Measurements from ENCODE around the gene VPS72. TPM values are rescaled to one million over a fixed set of nuclear protein-coding genes. Genes with fewer than 3 reads are reported as not detected.

Gene VPS72
- total and polyA plus RNA-seq, 10 of the 15 experiments (the other 5 are each of a cell fraction or from before 2014, with no cell fraction given): 6.7 to 77.8 (median 58.1) TPM

DNA sequence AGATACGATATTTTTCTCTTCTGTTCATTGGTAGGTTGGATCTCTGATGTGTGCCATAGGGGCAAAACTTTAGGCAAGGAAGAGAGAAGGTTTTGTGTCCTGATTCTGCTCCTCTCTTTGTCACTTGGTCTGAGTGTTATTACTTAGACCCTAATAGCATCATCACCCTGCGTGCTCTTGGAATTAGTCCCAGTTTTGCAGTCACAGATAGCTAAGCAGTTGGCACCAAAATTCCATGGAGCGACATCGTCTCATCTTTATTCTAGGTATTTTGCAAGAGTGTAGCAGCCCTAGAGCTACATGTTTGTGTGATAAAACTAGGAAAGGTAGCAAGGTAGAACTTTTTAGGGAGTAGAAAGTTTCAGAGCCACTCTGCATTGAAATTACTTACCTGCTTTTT, 32.1 kb upstream of the VPS72 start:
- TF ChIP-seq CREM (IDR thresholded peaks at IDR 0.05; ENCODE audit: low read depth): no peak
- TF ChIP-seq, protein P1, sequence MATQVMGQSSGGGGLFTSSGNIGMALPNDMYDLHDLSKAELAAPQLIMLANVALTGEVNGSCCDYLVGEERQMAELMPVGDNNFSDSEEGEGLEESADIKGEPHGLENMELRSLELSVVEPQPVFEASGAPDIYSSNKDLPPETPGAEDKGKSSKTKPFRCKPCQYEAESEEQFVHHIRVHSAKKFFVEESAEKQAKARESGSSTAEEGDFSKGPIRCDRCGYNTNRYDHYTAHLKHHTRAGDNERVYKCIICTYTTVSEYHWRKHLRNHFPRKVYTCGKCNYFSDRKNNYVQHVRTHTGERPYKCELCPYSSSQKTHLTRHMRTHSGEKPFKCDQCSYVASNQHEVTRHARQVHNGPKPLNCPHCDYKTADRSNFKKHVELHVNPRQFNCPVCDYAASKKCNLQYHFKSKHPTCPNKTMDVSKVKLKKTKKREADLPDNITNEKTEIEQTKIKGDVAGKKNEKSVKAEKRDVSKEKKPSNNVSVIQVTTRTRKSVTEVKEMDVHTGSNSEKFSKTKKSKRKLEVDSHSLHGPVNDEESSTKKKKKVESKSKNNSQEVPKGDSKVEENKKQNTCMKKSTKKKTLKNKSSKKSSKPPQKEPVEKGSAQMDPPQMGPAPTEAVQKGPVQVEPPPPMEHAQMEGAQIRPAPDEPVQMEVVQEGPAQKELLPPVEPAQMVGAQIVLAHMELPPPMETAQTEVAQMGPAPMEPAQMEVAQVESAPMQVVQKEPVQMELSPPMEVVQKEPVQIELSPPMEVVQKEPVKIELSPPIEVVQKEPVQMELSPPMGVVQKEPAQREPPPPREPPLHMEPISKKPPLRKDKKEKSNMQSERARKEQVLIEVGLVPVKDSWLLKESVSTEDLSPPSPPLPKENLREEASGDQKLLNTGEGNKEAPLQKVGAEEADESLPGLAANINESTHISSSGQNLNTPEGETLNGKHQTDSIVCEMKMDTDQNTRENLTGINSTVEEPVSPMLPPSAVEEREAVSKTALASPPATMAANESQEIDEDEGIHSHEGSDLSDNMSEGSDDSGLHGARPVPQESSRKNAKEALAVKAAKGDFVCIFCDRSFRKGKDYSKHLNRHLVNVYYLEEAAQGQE (IDR thresholded peaks at IDR 0.05; ENCODE audit: low read depth, low read length): no peak
- no peak for TF ChIP-seq MEF2A (IDR thresholded peaks at IDR 0.05; ENCODE audit: insufficient read depth, low read depth, low read length)
- TF ChIP-seq HDGF (IDR thresholded peaks at IDR 0.05): no peak
- TF ChIP-seq SMAD5 (IDR thresholded peaks at IDR 0.05; ENCODE audit: low read depth): no peak
- no peak for TF ChIP-seq YBX1 (IDR thresholded peaks at IDR 0.05)
- no peak for TF ChIP-seq MYB (IDR thresholded peaks at IDR 0.05; ENCODE audit: borderline replicate concordance, low read depth, low read length)
- TF ChIP-seq CHD1 (IDR thresholded peaks at IDR 0.05; ENCODE audit: low read depth, low read length): no peak
- TF ChIP-seq, protein P2, sequence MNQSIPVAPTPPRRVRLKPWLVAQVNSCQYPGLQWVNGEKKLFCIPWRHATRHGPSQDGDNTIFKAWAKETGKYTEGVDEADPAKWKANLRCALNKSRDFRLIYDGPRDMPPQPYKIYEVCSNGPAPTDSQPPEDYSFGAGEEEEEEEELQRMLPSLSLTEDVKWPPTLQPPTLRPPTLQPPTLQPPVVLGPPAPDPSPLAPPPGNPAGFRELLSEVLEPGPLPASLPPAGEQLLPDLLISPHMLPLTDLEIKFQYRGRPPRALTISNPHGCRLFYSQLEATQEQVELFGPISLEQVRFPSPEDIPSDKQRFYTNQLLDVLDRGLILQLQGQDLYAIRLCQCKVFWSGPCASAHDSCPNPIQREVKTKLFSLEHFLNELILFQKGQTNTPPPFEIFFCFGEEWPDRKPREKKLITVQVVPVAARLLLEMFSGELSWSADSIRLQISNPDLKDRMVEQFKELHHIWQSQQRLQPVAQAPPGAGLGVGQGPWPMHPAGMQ (IDR thresholded peaks at IDR 0.05; ENCODE audit: borderline replicate concordance): no peak
- TF ChIP-seq IKZF1 (conservative IDR thresholded peaks at IDR 0.05): no peak
- Histone ChIP-seq H3K9ac (ENCODE audit: control insufficient read depth, insufficient read depth, low read length) (no peak overlapping the region), H3K4me2 (ENCODE audit: control insufficient read depth, insufficient read depth) (no peak overlapping the region), H2AFZ (ENCODE audit: control insufficient read depth, low read depth, low read length) (no peak overlapping the region), H3K4me3 (no peak overlapping the region), H3K27ac (ENCODE audit: control insufficient read depth, insufficient read depth) (no peak overlapping the region), H3K79me2 (ENCODE audit: control insufficient read depth, insufficient read depth, low read length) (peaks cover 23% of the 10 kb centered on the region), H3K4me1 (ENCODE audit: control insufficient read depth, insufficient read depth, low read length) (no peaks in the 10 kb centered on the region), H4K20me1 (ENCODE audit: control insufficient read depth, insufficient read depth) (no peaks in the 10 kb centered on the region; the same call in 1 of the 2 replicates), H3K36me3 (ENCODE audit: control insufficient read depth in 2 of 2, insufficient read depth in 2 of 2, low read length in 1 of 2) (peaks cover 0 to 10% of the 10 kb centered on the region in 2 experiments; a peak in 3 of 4 replicates), H3K27me3 (replicated peaks in 1 of 2; ENCODE audit: control insufficient read depth in 2 of 2, insufficient read depth in 2 of 2, low read length in 1 of 2) (no peaks in the 10 kb centered on the region), H3K9me3 (replicated peaks; ENCODE audit: control insufficient read depth, insufficient read depth, low read length) (no peaks in the 10 kb centered on the region)
- FAIRE-seq (no peak), ATAC-seq (no peak), DNase-seq (ENCODE audit: low read depth, low spot score) (no peak)
- in situ Hi-C loops (cut with MboI): no loop called here
- no TSS peak for BruUV-seq (replicated peaks)
- WGBS (ENCODE audit: insufficient coverage, insufficient replicate concordance, low lambda C conversion rate, missing lambda C conversion rate): 98% methylated on average over 4 of the region's 4 CpGs
- intact Hi-C loops (cut with micrococcal nuclease; ENCODE audit: unreplicated experiment): no loop called here
- RAD21 ChIA-PET (ENCODE audit: unreplicated experiment): no interaction called here
- SMC1A ChIA-PET (ENCODE audit: uncharacterized antibody, unreplicated experiment): no interaction called here
- CTCF ChIA-PET: interaction anchor here (1.1 kb wide), 1 partner anchor 30 kb away, joined by 4 read pairs; no protein-coding TSS in a partner anchor
- POLR2A ChIA-PET: interaction anchor here (1.5 kb wide), 1 partner anchor 21 kb away, joined by 3 read pairs; no protein-coding TSS in a partner anchor
